PFSK-1 (cell line): Measurements from ENCODE around the gene HACD2.

Experiments used
- FOXP2 ChIP-seq: optimal IDR thresholded peaks from 2 replicates; pipeline ENCODE3; 2011; ENCODE audit warnings: borderline replicate concordance, control low read depth, inconsistent platforms; ENCODE audit not compliant: insufficient read depth; ENCODE audit errors: extremely low read length, extremely low read depth
- POLR2AphosphoS5 ChIP-seq: IDR thresholded peaks from 2 replicates; pipeline ENCODE4 v1.6.1; 2012; ENCODE audit warnings: low read depth, mild to moderate bottlenecking, control low read depth, low read length, moderate library complexity
- REST ChIP-seq, 2 experiments: IDR thresholded peaks; 2 replicates each; pipeline versions ENCODE4 v1.6.1 to v1.8.0; 2011 to 2012; ENCODE audit warnings: low read depth in 2 of 2, low read length in 2 of 2, control low read depth in 1 of 2, inconsistent platforms in 1 of 2, mild to moderate bottlenecking in 1 of 2, moderate library complexity in 1 of 2; ENCODE audit not compliant: insufficient read depth in 1 of 2
- SIN3A ChIP-seq: IDR thresholded peaks from 2 replicates; pipeline ENCODE4 v1.6.1; 2012; ENCODE audit warnings: mild to moderate bottlenecking, low read length, moderate library complexity, borderline replicate concordance; ENCODE audit not compliant: insufficient read depth
- TAF1 ChIP-seq: IDR thresholded peaks from 2 replicates; pipeline ENCODE4 v1.6.1; 2012; ENCODE audit warnings: low read length, control low read depth, borderline replicate concordance; ENCODE audit not compliant: insufficient read depth

HACD2 gene

GRCh38 chr3:123505820-123506219 is 79.0 kb downstream of the HACD2 start:
- TF ChIP-seq POLR2AphosphoS5 (no peak), REST (IDR thresholded peaks at IDR 0.05; ENCODE audit: insufficient read depth in 1 of 2, low read depth in 2 of 2, low read length in 2 of 2) (no peak), TAF1 (no peak), SIN3A (no peak), FOXP2 (no peak)

GRCh38 chr3:123503203-123503602 is 81.7 kb downstream of the HACD2 start:
- TF ChIP-seq POLR2AphosphoS5, result no peak
- TF ChIP-seq FOXP2, result no peak
- TF ChIP-seq SIN3A, result no peak
- no peak for TF ChIP-seq REST (IDR thresholded peaks at IDR 0.05; ENCODE audit: insufficient read depth in 1 of 2, low read depth in 2 of 2, low read length in 2 of 2)
- no peak for TF ChIP-seq TAF1

GRCh38 chr3:123499322-123499721 is 85.5 kb downstream of the HACD2 start:
- TF ChIP-seq TAF1 (no peak), POLR2AphosphoS5 (no peak), SIN3A (no peak), FOXP2 (no peak)

GRCh38 chr3:123498761-123499160 is 86.1 kb downstream of the HACD2 start:
- TF ChIP-seq POLR2AphosphoS5, result no peak
- no peak for TF ChIP-seq FOXP2
- TF ChIP-seq TAF1, result no peak
- TF ChIP-seq SIN3A, result no peak
- no peak for TF ChIP-seq REST (IDR thresholded peaks at IDR 0.05; ENCODE audit: insufficient read depth in 1 of 2, low read depth in 2 of 2, low read length in 2 of 2)

GRCh38 chr3:123493912-123494311 is 90.9 kb downstream of the HACD2 start:
- TF ChIP-seq POLR2AphosphoS5 (no peak), REST (IDR thresholded peaks at IDR 0.05; ENCODE audit: insufficient read depth in 1 of 2, low read depth in 2 of 2, low read length in 2 of 2) (no peak), FOXP2 (no peak), SIN3A (no peak), TAF1 (no peak)
